Measurements from ENCODE around the gene ISM1.

The ISM1 gene

DNA sequence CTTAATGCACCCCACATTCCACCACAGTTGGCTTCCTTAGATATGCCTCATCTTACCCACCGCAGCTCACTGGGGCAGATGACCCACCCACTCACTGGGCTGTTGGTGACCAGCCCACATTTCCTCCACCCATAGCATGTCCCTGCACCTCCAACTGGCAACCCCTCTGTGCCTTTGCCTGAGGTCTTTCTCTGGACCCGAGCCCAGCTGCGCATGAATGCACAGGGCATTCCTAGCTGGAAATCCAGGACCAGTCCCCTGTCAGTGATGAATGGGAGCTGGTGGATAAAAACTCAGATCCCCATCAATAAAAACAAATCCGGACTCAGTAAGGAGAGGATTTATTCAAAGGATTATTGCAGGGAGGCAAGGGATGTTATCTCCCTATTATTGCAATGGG is 75.0 kb downstream of the ISM1 start:
- Histone ChIP-seq H3K4me1 (ENCODE audit: control insufficient read depth, low read length) (no peaks in the 10 kb centered on the region), H3K79me2 (ENCODE audit: control insufficient read depth, low read length) (no peaks in the 10 kb centered on the region), H3F3A (ENCODE audit: control insufficient read depth, insufficient read depth) (no peaks in the 10 kb centered on the region), H3K9me3 (ENCODE audit: control insufficient read depth, insufficient read depth, low read length) (no peaks in the 10 kb centered on the region), H3K27me3 (ENCODE audit: control insufficient read depth, low read length) (no peaks in the 10 kb centered on the region), H3K4me2 (ENCODE audit: low read length) (no peak overlapping the region), H3K27ac (ENCODE audit: low read depth, low read length) (no peak overlapping the region), H3K36me3 (ENCODE audit: control insufficient read depth, low read length) (no peaks in the 10 kb centered on the region), H3K9me2 (replicated peaks; ENCODE audit: control insufficient read depth, low read length) (no peaks in the 10 kb centered on the region), H4K20me1 (ENCODE audit: control insufficient read depth, insufficient read depth, low read depth, low read length) (no peaks in the 10 kb centered on the region), H3K4me3 (ENCODE audit: low read length) (no peak overlapping the region)
- no peak for TF ChIP-seq EZH2phosphoT487 (IDR thresholded peaks at IDR 0.05; ENCODE audit: borderline replicate concordance, low read length)
- TF ChIP-seq, protein P1, sequence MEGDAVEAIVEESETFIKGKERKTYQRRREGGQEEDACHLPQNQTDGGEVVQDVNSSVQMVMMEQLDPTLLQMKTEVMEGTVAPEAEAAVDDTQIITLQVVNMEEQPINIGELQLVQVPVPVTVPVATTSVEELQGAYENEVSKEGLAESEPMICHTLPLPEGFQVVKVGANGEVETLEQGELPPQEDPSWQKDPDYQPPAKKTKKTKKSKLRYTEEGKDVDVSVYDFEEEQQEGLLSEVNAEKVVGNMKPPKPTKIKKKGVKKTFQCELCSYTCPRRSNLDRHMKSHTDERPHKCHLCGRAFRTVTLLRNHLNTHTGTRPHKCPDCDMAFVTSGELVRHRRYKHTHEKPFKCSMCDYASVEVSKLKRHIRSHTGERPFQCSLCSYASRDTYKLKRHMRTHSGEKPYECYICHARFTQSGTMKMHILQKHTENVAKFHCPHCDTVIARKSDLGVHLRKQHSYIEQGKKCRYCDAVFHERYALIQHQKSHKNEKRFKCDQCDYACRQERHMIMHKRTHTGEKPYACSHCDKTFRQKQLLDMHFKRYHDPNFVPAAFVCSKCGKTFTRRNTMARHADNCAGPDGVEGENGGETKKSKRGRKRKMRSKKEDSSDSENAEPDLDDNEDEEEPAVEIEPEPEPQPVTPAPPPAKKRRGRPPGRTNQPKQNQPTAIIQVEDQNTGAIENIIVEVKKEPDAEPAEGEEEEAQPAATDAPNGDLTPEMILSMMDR (IDR thresholded peaks at IDR 0.05; ENCODE audit: low read depth, low read length, poor library complexity, severe bottlenecking) = no peak

DNA sequence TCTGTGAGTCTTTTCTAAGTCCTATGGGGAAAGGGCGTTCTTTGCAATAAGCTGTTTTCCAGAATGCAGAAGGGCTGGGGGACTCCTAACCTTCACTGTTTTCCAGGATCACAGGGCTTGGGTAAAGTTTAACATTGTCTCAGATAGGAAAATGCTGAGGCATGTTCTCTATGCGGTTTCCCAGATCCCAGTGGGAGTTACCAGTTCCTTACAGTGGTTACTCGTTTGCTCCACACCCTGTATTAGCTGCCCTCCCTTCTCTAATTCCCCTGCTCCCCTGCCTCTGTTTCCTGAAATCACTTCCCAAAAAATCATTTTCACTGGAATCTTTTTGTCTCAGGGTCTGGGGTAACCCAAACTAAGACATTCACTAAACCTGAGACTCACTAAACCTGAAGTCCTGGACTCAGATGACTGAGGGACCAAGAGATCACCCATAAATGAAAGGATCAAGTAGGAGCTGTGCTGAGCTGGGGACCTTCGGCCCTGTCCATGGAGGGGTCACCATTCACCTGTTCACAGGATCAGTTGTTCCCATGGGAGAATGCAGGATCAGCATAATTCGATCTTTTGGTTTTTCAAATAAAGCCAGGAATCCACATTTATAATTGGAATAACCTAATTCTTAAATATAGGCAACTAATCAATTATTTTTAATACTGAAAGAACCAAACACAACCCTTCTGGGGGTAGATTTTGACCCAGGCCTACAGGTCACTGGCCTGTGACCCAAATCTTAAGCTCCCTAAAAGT is 76.2 kb downstream of the ISM1 start:
- no peak for TF ChIP-seq EZH2phosphoT487 (IDR thresholded peaks at IDR 0.05; ENCODE audit: borderline replicate concordance, low read length)
- TF ChIP-seq, protein P1 (IDR thresholded peaks at IDR 0.05; ENCODE audit: low read depth, low read length, poor library complexity, severe bottlenecking) = no peak
- no peaks in the 10 kb centered on the region for H3K27me3 ChIP-seq (ENCODE audit: control insufficient read depth, low read length)
- no peak overlapping the region for H3K4me2 ChIP-seq (ENCODE audit: low read length)

DNA sequence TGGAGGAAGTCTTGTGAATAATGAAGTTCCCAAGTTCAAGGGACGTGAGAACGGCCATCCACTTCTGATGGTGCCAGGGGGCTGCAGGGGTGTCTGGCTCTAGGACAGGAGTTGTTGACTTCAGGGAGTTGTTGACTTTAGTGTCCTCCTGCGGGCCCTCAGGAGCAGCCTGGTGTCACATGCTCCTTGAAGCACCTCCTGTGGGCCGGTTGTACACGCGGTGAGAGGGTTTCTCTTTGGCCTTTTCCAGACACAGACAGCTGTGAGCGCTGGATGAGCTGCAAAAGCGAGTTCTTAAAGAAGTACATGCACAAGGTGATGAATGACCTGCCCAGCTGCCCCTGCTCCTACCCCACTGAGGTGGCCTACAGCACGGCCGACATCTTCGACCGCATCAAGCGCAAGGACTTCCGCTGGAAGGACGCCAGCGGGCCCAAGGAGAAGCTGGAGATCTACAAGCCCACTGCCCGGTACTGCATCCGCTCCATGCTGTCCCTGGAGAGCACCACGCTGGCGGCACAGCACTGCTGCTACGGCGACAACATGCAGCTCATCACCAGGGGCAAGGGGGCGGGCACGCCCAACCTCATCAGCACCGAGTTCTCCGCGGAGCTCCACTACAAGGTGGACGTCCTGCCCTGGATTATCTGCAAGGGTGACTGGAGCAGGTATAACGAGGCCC is 77.8 kb downstream of the ISM1 start:
- H3K4me1 ChIP-seq (ENCODE audit: control insufficient read depth, low read length) = no peaks in the 10 kb centered on the region
- TF ChIP-seq EZH2phosphoT487 (IDR thresholded peaks at IDR 0.05; ENCODE audit: borderline replicate concordance, low read length) = no peak
- TF ChIP-seq, protein P1 (IDR thresholded peaks at IDR 0.05; ENCODE audit: low read depth, low read length, poor library complexity, severe bottlenecking) = no peak
- H3K4me3 ChIP-seq (ENCODE audit: low read length) = no peak overlapping the region

More for the DNA sequence above, 76.2 kb downstream of the ISM1 start:
- H3K9me2 ChIP-seq (replicated peaks; ENCODE audit: control insufficient read depth, low read length) = no peaks in the 10 kb centered on the region
- H3K79me2 ChIP-seq (ENCODE audit: control insufficient read depth, low read length) = no peaks in the 10 kb centered on the region
- no peaks in the 10 kb centered on the region for H3K9me3 ChIP-seq (ENCODE audit: control insufficient read depth, insufficient read depth, low read length)
- H3K27ac ChIP-seq (ENCODE audit: low read depth, low read length) = no peak overlapping the region
- no peaks in the 10 kb centered on the region for H3F3A ChIP-seq (ENCODE audit: control insufficient read depth, insufficient read depth)
- H3K4me1 ChIP-seq (ENCODE audit: control insufficient read depth, low read length) = no peaks in the 10 kb centered on the region
- H3K36me3 ChIP-seq (ENCODE audit: control insufficient read depth, low read length) = no peaks in the 10 kb centered on the region
- no peaks in the 10 kb centered on the region for H4K20me1 ChIP-seq (ENCODE audit: control insufficient read depth, insufficient read depth, low read depth, low read length)
- H3K4me3 ChIP-seq (ENCODE audit: low read length) = no peak overlapping the region

More for the DNA sequence above, 77.8 kb downstream of the ISM1 start:
- Histone ChIP-seq H3K27me3 (ENCODE audit: control insufficient read depth, low read length) (no peaks in the 10 kb centered on the region), H3K27ac (ENCODE audit: low read depth, low read length) (no peak overlapping the region), H3K79me2 (ENCODE audit: control insufficient read depth, low read length) (no peaks in the 10 kb centered on the region), H3K4me2 (ENCODE audit: low read length) (no peak overlapping the region), H4K20me1 (ENCODE audit: control insufficient read depth, insufficient read depth, low read depth, low read length) (no peaks in the 10 kb centered on the region), H3K9me3 (ENCODE audit: control insufficient read depth, insufficient read depth, low read length) (no peaks in the 10 kb centered on the region), H3K9me2 (replicated peaks; ENCODE audit: control insufficient read depth, low read length) (no peaks in the 10 kb centered on the region), H3F3A (ENCODE audit: control insufficient read depth, insufficient read depth) (no peaks in the 10 kb centered on the region), H3K36me3 (ENCODE audit: control insufficient read depth, low read length) (no peaks in the 10 kb centered on the region)

Measured in DOHH2 (cell line).